Measurements from ENCODE around the gene EIF2S1. TPM values are rescaled to one million over a fixed set of nuclear protein-coding genes. Genes with fewer than 3 reads are reported as not detected.

Gene EIF2S1
- total RNA-seq, 1 experiment from 2014 or later = 192 TPM

- no peak for TF ChIP-seq ZNF274 (IDR thresholded peaks at IDR 0.05; ENCODE audit: low read depth, low read length)
Measured at GRCh38 chr14:67397536-67397935, 37.4 kb downstream of the EIF2S1 start (continued).

- H3K4me1 ChIP-seq (ENCODE audit: control insufficient read depth in 1 of 2, insufficient read depth in 2 of 2, low read length in 2 of 2) = peaks cover 0 to 8% of the 10 kb centered on the region in 2 experiments; a peak in 2 of 4 replicates
- ChIA-PET RAD21 (ENCODE audit: low non-redundant PET in 1 of 2, low total read pairs in 2 of 2, uncharacterized antibody in 2 of 2, unreplicated experiment in 2 of 2) (no interaction called here), CTCF (no interaction called here), POLR2A (no interaction called here)
- intact Hi-C loops (cut with micrococcal nuclease) = no loop called here
- peaks cover 0 to 20% of the 10 kb centered on the region in 2 experiments; a peak in 3 of 4 replicates for H3K36me3 ChIP-seq (ENCODE audit: control insufficient read depth in 1 of 2, insufficient read depth in 2 of 2, low read length in 2 of 2)
- no peak overlapping the region for H2AFZ ChIP-seq (ENCODE audit: low read depth, low read length, poor library complexity, severe bottlenecking)
- H3K9ac ChIP-seq (ENCODE audit: low read length) = no peak overlapping the region
- no TSS peak for BruUV-seq (replicated peaks)
- TF ChIP-seq REST (IDR thresholded peaks at IDR 0.05; ENCODE audit: low read depth) = no peak
- no peak for TF ChIP-seq SP1 (IDR thresholded peaks at IDR 0.05; ENCODE audit: low read depth)
- TF ChIP-seq CBX3 (IDR thresholded peaks at IDR 0.05; ENCODE audit: low read depth) = no peak
- TF ChIP-seq CEBPB (IDR thresholded peaks at IDR 0.05; ENCODE audit: low read depth) = no peak
- TF ChIP-seq JUND (IDR thresholded peaks at IDR 0.05) = no peak
- no peak for TF ChIP-seq POLR2A (IDR thresholded peaks at IDR 0.05; ENCODE audit: borderline replicate concordance, extremely low read depth, insufficient read depth, insufficient read length)
- TF ChIP-seq ZBTB33 (IDR thresholded peaks at IDR 0.05; ENCODE audit: extremely low read depth, insufficient replicate concordance, low read length) = no peak
- no peak for TF ChIP-seq EZH2phosphoT487 (IDR thresholded peaks at IDR 0.05; ENCODE audit: borderline replicate concordance)
- no peak for TF ChIP-seq SRF (IDR thresholded peaks at IDR 0.05; ENCODE audit: low read depth)
- no peak for TF ChIP-seq FOSL1 (IDR thresholded peaks at IDR 0.05; ENCODE audit: low read depth)
- TF ChIP-seq RAD21 (IDR thresholded peaks at IDR 0.05; ENCODE audit: low read depth) = no peak
- no peak for TF ChIP-seq ZNF274 (IDR thresholded peaks at IDR 0.05; ENCODE audit: low read depth, low read length)
- TF ChIP-seq YY1 (IDR thresholded peaks at IDR 0.05; ENCODE audit: extremely low read depth, insufficient replicate concordance, low read depth, low read length) = no peak
- no peak for TF ChIP-seq ELF1 (IDR thresholded peaks at IDR 0.05; ENCODE audit: borderline replicate concordance, low read depth)
- TF ChIP-seq EGR1 (IDR thresholded peaks at IDR 0.05; ENCODE audit: low read depth) = no peak
- TF ChIP-seq ATF3 (IDR thresholded peaks at IDR 0.05) = no peak
- TF ChIP-seq TCF7L2 (IDR thresholded peaks at IDR 0.05; ENCODE audit: borderline replicate concordance, extremely low read depth, insufficient read depth, insufficient read length) = no peak
- no peak overlapping the region for H3K27ac ChIP-seq (ENCODE audit: low read depth, low read length)
- no peak overlapping the region for H3K4me2 ChIP-seq (ENCODE audit: low read length)
- ATAC-seq = no peak
- H3K9me2 ChIP-seq (ENCODE audit: insufficient read depth) = no peaks in the 10 kb centered on the region
- no peak overlapping the region for H3K4me3 ChIP-seq (replicated peaks in 1 of 2; ENCODE audit: low read depth in 1 of 2, low read length in 2 of 2)
- no peaks in the 10 kb centered on the region for H3K9me3 ChIP-seq (ENCODE audit: control insufficient read depth in 1 of 2, insufficient read depth in 1 of 2, low read depth in 1 of 2, low read length in 2 of 2)
- DNase-seq (ENCODE audit: low read depth, low spot score) = no peak
- no peaks in the 10 kb centered on the region for H3K27me3 ChIP-seq (ENCODE audit: insufficient read depth, low read length)
- no peaks in the 10 kb centered on the region for H4K20me1 ChIP-seq (ENCODE audit: insufficient read depth)
- peaks cover 61% of the 10 kb centered on the region for H3K79me2 ChIP-seq (ENCODE audit: insufficient read depth, low read length)
Measured at GRCh38 chr14:67400434-67400833, 40.3 kb downstream of the EIF2S1 start.

Data from HCT116 (cell line).